NCI-H2107 treated with DMSO at 0.1 percent for 48 hours (cell line): Measurements from ENCODE around the gene KPNA1.

Experiments
- DNase-seq: peaks from one replicate; lab custom pipeline; 2025; ENCODE audit not compliant: unreplicated experiment; lab: John Stamatoyannopoulos, UW

The KPNA1 gene

GRCh38 chr3:122514123-122515019, at the start of gene KPNA1:
KPNA1 (minus strand) TSS chr3:122514939; CDS start chr3:122496565, 18,374 bp downstream.
- DNase-seq: peak; percentile 77

- DNase-seq: peak; percentile 51
These were observed 49.6 kb upstream of the KPNA1 start, which contains the start of the genes DTX3L and PARP9 for GRCh38 chr3:122564155-122564912. DTX3L (plus strand) TSS chr3:122564338; CDS start chr3:122564427, 89 bp downstream. PARP9 (minus strand) TSS chr3:122564300; CDS start chr3:122559620, 4,680 bp downstream.

DNA sequence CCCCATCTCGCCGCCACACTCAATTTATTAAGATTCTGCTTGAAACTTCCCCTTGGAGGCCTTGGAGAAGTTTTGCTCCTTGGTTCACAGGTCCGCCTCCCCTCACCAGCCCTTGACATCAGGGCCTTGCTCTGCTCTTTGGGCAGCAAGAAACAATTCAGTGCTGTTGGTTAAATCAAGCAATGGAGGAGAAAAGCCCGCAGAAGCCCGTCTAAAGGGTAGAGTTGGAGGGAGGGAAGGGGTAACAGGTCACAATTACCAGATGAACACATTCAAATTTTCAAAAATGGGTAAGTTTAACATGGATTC, 48.9 kb upstream of the KPNA1 start:
- no peak for DNase-seq

- DNase-seq: no peak
These were observed 48.4 kb upstream of the KPNA1 start for GRCh38 chr3:122562923-122563716.

DNA sequence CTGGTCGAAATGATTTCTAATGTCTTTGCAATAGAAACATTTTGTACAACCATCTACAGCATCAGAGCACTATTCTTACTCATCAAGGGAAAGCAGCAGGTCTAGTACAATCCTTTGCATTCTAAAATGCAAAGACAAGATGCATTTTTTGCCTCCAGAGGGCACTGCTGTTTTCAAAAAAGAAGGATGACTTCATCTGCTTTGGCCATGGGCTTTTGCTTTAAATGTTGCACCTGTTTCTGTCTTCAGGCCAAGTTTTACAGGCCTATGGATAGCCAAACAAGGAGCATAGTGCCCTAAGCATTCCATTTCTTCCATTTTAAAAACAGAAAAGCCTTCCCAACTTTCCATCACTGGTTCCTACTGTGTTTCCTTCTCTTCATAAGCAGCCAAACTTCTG, 45.9 kb upstream of the KPNA1 start:
- DNase-seq: peak; percentile 89

DNA sequence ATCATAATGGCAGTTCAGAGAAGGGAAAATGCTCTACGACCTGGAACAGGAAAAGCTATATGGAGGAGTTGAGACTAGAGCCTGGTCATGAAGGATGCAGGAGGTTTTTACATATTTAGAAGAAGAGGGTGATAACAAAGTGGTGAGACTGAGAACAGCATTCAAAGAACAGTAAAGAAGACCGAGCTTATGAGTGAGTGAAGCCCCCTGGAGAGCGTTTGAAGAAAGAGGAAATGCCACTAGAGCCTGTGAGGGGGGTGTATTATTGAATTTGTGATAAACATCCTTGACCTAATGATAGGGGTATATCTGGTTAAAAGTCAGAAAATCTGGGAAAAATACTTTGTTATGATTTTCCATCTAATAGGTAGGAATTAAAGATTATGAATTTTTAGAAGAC, 45.2 kb upstream of the KPNA1 start:
- DNase-seq: no peak

- DNase-seq: no peak
These were observed 43.9 kb upstream of the KPNA1 start for GRCh38 chr3:122558605-122559004.

- DNase-seq: no peak
These were observed 42.6 kb upstream of the KPNA1 start for GRCh38 chr3:122557356-122557755.

- DNase-seq: no peak
These were observed 40.7 kb upstream of the KPNA1 start for GRCh38 chr3:122555275-122556071.

- no peak for DNase-seq
These were observed 38.4 kb upstream of the KPNA1 start for GRCh38 chr3:122553171-122553570.

DNA sequence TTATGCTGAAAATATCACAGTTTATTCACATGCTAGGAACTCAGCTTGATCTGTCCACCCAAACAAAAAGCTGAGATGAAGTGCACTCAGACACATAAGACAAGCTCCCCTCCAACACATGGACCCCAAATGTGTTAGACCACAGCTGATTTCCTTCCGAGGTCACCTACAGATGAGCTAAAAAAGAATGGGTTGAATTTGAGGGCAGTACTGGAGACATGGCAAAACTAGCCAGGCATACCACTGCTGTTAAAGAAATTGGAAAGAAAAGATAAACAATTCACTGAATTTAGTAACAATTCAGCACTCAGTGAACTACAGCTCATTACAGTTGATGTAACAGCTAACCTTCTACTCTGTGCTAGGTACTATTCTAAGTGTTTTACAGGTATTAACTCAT, 33.9 kb upstream of the KPNA1 start:
- DNase-seq: no peak

DNA sequence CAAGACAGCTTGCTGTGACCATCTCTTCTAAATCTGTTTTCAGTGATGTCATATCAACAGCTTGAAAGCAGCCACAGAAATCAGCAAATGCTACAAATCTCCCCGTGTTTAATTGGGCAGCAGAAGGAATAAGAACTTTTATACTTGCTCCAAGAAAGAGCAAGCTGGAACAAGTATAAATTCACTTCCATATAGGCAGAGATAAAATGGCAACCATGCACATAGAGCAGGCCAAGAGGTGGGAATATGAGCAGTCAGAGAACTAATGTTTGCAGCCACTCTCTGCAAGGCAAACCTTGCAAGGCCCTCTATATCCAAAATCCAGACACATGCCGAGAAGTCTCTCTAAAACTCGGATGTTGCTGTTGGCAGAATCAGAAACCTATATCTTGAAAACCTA, 33.3 kb upstream of the KPNA1 start:
- no peak for DNase-seq

DNA sequence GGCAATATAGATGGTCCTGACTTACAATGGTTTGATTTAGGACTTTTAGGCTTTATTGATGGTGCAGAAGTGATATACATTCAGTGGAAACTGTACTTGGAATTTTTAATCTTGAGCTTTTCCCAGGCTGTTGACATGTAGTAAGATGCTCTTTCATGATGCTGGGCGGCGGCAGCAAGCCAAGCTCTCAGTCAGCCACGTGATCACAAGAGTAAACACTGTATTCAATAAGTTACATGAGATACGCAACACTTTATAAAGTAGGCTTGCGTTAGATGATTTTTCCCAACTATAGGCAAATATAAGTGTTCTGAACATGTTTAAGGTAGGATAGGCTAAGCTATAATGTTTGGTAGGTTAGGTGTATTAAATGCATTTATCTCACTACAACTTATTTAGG, 31.4 kb upstream of the KPNA1 start:
- no peak for DNase-seq

DNA sequence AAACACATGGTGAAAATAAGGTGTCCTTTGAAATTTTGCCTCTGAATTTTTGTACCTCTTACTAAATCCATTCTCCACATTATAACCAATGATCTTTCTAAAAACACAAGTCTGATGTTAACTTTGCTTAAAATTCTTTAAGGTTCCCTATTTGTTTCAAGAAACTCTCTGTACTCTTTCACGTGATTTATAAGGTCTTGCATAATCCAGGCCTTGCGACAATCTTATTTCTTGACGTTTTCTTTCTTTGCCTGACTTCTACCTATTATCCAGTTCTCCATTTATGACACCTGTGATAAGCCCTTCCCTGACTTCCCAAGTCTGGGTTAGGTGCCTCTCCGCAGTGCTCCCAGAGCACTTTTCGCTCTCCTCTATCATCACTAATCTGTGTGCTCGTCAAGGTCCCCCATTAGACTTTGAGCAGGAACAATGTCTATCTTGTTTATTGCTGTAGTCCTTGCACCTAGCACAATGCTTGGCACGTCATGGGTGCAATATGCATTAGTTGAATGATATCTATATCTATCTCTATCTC, 24.3 kb upstream of the KPNA1 start:
- no peak for DNase-seq

DNA sequence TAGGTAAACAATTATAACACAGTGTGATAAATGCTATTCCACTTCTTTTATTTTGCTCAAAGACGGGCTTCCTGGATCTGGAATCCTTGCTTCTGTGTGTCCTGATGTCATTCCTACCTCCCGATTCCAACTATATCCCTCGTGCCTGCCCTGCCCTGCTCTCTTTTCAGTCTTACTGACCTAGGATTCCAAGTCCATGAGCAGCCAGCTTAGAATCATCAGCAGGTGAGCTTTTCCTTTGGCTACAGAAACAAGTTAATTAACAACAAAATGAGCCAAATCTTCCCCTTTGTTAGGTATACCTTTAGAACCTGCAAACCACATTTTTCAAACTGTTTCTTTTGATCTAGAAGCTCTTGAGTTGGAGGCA, 21.9 kb upstream of the KPNA1 start:
- no peak for DNase-seq

DNA sequence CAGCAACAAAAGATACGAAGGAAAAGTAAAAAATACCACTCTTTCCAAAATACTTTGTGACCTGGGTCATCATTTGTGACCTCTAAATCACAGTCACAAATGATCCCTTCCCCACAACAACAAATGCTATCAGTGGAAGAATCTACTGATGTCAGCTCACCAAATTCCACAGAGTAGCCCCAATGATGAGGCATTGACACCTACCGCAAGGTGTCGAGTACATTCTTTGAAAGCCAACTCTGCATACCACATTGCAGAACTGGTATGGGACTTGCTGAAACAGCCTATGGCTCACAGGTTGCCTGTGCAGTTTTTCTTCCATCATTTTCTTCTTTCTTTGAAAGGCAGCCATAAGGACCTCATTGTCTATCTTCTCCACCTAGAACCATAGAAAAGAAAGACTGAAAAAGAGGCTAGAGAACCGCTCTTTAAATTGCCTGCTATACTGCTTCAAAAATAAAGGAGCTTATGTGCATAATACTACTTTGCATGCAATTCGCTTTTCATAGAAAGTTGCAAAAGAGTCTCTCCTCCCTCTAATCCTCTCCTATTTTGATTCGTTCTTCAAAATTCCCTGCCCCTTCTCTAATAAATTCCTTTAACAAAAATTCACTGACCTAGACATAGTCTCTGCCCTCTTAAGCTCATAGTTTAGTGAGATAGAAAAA, 21.4 kb upstream of the KPNA1 start:
- DNase-seq: no peak

DNA sequence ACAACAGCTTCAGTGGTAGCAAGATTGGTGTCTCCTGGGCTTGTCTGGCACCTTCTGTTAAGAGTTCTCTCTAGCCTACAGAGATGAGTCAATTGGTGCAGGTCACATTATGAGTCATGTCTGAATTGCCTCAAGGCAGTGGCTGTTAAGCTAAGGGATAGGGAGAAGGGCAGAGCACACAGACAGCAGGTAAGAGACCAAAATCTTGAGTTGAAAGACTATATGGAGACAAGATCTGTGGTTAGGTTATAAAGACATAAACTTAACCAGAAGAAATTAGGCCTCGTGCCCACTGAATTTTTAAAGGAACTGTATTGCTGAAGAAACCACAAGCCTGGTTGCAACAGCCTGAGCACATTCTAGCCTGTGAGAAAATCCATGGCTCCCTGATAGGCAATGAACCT, 19.2 kb upstream of the KPNA1 start:
- no peak for DNase-seq

DNA sequence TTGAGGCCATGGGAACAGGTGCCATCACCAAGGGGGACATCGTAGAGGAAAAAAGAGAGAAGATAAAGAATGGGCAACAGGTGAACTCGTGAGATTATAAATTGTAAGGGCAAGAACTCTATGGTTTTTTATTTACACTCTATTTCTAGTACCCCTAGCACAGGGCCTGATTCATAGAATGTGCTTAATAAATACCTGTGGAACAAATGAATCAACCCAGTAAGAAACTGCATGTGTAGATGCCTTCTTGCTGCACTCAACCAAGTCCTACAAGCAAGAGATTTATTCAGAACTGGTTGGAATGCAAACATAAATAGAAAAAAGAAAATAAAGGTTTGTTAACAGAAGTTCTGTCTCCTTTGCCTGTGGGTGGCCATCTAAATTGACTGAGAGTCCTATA, 18.7 kb upstream of the KPNA1 start:
- DNase-seq: no peak

DNA sequence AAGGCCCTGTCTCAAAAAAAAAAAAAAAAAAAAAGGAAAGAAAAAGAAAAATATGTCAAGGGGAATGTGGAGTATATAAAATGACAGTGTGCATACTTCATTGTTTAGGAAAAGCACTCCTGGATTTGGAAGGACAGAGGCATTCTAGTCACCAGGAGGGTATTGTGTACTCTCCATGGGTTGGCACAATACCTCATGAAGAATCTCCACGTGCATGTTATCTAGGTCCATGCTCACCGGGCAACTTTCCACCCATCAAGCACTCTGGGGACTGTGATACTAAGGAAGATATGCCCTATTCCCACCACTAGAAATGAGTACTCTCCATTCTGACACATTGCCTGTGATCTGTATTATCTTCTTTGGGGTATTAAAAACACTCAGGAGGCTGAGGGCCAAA, 15.4 kb upstream of the KPNA1 start:
- DNase-seq: no peak

DNA sequence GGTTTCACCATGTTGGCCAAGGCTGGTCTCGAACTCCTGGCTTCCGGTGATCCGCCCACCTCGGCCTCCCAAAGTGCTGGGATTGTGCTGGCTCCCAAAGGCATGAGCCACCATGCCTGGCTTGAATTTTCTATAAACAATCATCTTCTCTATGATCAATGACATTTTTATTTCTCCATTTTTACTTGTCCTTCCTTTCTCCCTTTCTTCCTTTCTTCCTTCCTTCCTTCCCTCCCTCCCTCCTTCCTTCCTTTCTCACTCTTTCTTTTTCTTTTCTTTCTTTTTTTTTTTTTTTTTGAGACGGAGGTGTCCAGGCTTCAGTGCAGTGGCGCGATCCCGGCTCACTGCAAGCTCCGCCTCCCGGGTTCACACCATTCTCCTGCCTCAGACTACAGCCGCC, 8.6 kb upstream of the KPNA1 start:
- no peak for DNase-seq
